Immature natural killer cell (primary cell): ENCODE data around the gene EPB41L2. TPM values are rescaled to one million over a fixed set of nuclear protein-coding genes. Genes with fewer than 3 reads are reported as not detected.

Source experiments
- DNase-seq, 3 donors: peaks; one replicate each; pipeline ENCODE4 v3.0.0; 2022; ENCODE audit warnings: mixed read lengths in 1 of 3
- H3K27ac Mint-ChIP-seq, 6 donors: one replicate each; pipeline ENCODE4 v1.8.0; 2020; ENCODE audit warnings: mixed read lengths in 6 of 6, mild to moderate bottlenecking in 5 of 6, inconsistent platforms in 4 of 6, moderate library complexity in 3 of 6
- H3K27me3 Mint-ChIP-seq, 3 donors: one replicate each; pipeline ENCODE4 v1.8.0; 2020 to 2021; ENCODE audit warnings: low read depth in 3 of 3, mild to moderate bottlenecking in 3 of 3, mixed read lengths in 3 of 3, moderate library complexity in 3 of 3, inconsistent platforms in 1 of 3
- H3K36me3 Mint-ChIP-seq, 3 donors: one replicate each; pipeline ENCODE4 v1.8.0; 2020; ENCODE audit warnings: mixed read lengths in 3 of 3, inconsistent platforms in 2 of 3, mild to moderate bottlenecking in 2 of 3
- H3K4me1 Mint-ChIP-seq, 2 donors: one replicate each; pipeline ENCODE4 v1.8.0; 2020; ENCODE audit warnings: inconsistent platforms in 2 of 2, mild to moderate bottlenecking in 2 of 2, mixed read lengths in 2 of 2, moderate library complexity in 1 of 2
- H3K4me3 Mint-ChIP-seq, 5 donors: one replicate each; pipeline ENCODE4 v1.8.0; 2020; ENCODE audit warnings: mild to moderate bottlenecking in 5 of 5, mixed read lengths in 5 of 5, inconsistent platforms in 3 of 5, moderate library complexity in 3 of 5
- H3K9me3 Mint-ChIP-seq, 6 donors: one replicate each; pipeline ENCODE4 v1.8.0; 2020; ENCODE audit warnings: mild to moderate bottlenecking in 6 of 6, mixed read lengths in 6 of 6, inconsistent platforms in 4 of 6, moderate library complexity in 3 of 6
- polyA plus RNA-seq, 3 donors: library from polyadenylated mRNA; unstranded; fragments of 300-500 nt; fragmentation: Illumina TruSeq; gene quantifications; one replicate each; pipeline ENCODE4 v1.2.3, GENCODE V29; 2021

The EPB41L2 gene
- polyA plus RNA-seq, 3 donors from 2014 or later, result 0.81 to 1.3 TPM; not detected in 1

- Mint-ChIP-seq H3K4me1 (no peaks in the 10 kb centered on the region), H3K27ac (no peak overlapping the region), H3K9me3 (peaks cover 0 to 6% (median 0%) of the 10 kb centered on the region in 6 donors), H3K4me3 (no peak overlapping the region), H3K27me3 (peaks cover 0 to 7% (median 6%) of the 10 kb centered on the region in 3 donors), H3K36me3 (peaks cover 0 to 3% (median 0%) of the 10 kb centered on the region in 3 donors)
- DNase-seq, result no peak
Measured at GRCh38 chr6:130982135-130982534, 80.9 kb downstream of the EPB41L2 start.

DNA sequence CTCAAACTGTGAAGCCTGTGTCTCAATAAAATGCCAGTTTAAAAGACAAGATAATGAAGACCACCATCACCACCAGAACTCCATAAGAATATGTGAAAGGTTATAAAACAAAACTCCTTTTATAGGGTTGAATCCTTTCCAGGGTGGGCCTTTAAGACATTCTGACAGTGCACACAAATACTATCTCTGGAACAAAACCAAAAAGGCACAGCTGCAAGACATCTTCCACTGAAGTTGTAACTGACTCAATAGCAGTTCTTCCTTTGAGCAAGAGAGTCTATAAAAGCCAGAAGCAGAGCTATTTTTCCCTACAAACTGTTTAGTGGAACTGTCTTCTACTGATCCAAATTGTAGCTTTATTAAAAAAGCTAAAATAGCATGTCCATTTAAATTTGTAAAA lies 81.6 kb downstream of the EPB41L2 start:
- Mint-ChIP-seq H3K4me3 (no peak overlapping the region), H3K9me3 (peaks cover 0 to 6% (median 0%) of the 10 kb centered on the region in 6 donors), H3K27ac (no peak overlapping the region), H3K4me1 (no peaks in the 10 kb centered on the region), H3K36me3 (peaks cover 0 to 3% (median 0%) of the 10 kb centered on the region in 3 donors), H3K27me3 (peaks cover 0 to 7% (median 6%) of the 10 kb centered on the region in 3 donors)
- no peak for DNase-seq

DNA sequence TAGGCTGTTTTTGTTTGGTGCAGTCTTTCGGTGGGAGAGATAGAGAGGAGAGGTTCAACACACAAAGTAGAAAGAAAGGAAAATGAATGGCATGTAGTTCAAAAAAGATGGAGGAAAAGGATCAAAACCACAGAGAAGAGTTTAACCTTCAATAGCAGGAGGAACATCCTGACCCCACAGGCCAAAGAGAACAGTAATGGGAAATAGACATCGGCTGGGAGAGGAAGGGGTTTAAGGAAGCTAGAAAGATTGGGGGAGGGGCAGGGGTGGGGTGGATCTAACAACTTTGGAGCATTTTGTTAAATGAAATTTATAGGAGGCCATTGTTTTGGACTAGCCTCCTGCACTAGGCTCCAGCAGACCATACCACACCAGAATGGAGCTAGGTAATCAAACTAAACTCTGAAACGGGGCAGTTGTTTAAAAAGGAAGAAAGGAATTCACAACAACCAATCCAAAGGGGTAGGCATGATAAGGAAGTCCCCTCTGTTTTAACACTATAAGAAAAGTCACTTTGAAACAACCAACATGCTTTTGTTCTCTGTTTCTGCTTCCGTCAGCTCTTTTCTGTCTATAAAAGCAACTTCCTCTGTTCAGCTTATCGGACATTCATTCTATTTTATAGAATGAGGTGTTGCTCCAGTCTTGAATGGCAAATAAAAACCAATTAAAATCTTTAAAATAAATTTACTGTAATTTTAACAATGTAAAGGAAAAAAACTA lies 82.6 kb downstream of the EPB41L2 start:
- Mint-ChIP-seq H3K4me3 (no peak overlapping the region), H3K27me3 (peaks cover 0 to 8% (median 6%) of the 10 kb centered on the region in 3 donors), H3K36me3 (no peaks in the 10 kb centered on the region), H3K4me1 (no peaks in the 10 kb centered on the region), H3K27ac (no peak overlapping the region), H3K9me3 (peaks cover 0 to 6% (median 0%) of the 10 kb centered on the region in 6 donors)
- no peak for DNase-seq

DNA sequence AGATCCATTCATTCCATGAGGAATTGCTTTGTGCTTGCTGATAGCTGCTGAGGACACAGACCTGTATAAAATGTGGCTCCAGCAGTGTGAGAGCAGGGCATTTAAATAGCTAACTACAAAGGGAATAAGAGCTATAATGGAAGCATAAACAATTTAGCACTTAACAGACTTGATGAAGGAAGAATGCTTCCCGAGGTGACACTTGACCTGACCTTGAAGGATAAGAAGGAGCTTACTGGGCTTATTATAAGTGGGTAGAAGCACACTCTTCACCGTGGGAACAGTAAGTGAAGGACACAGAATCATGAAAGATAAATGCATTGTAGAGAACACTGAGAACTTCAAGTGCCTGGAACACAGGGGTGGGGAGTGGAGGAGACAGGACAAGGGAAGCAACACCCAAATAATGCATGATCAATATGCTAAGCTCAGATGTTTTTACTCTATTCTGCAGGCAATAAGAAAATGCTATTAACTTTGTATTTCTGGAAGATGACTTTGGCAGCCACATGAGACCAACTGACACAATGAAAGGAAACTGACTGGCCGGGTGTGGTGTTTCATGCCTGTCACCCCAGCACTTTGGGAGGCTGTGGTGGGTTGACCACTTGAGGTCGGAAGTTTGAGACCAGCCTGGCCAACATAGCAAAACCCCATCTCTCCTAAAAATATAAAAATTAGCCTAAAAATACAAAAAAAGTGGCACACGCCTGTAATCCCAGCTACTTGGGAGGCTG lies 84.2 kb downstream of the EPB41L2 start:
- Mint-ChIP-seq H3K27ac (no peak overlapping the region), H3K4me1 (no peaks in the 10 kb centered on the region)

DNA sequence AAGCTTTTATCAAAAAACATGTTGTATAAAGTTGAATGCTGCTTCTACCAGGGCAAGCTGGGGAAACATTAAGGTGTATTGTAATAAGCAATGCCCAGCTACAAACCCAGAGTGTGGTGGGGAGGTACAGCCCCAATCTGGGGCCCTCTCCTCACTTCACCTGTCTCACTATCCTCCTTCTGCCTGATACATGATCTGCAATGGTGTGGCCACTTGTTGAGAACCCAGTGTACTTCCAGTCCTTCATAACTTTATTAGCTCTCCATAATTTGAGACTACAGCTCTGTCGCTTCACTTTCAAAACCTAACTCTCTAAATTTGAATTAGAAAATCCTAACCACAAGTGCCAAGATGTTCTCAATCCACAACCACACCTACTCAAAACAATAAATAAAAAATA lies 84.9 kb downstream of the EPB41L2 start:
- no peaks in the 10 kb centered on the region for H3K9me3 Mint-ChIP-seq
- H3K36me3 Mint-ChIP-seq, result no peaks in the 10 kb centered on the region
- no peaks in the 10 kb centered on the region for H3K4me1 Mint-ChIP-seq
- peaks cover 0 to 9% (median 6%) of the 10 kb centered on the region in 3 donors for H3K27me3 Mint-ChIP-seq
- no peak overlapping the region for H3K4me3 Mint-ChIP-seq
- no peak overlapping the region for H3K27ac Mint-ChIP-seq
- no peak for DNase-seq

More for the DNA sequence above, 84.2 kb downstream of the EPB41L2 start:
- Mint-ChIP-seq H3K27me3 (peaks cover 0 to 9% (median 6%) of the 10 kb centered on the region in 3 donors), H3K9me3 (no peaks in the 10 kb centered on the region), H3K4me3 (no peak overlapping the region), H3K36me3 (no peaks in the 10 kb centered on the region)
- DNase-seq, result no peak

DNA sequence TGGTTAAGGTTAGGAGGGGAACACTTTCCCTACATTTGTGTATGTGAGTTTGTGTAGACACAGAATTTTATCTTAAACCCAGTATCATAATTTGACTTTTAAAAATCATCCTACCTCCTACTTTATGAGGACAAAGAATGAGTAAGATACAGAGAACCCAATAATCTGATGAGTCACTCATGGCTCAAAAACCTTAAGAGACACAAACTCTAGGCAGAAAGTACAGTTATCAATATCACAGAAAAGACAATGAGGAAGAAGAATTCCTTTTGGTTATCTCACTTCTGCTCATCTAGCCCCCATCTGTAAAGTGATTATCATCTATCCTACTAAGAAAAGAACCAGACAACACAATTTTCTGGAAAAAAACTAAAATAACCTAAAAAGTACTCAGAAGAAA lies 87.7 kb downstream of the EPB41L2 start:
- Mint-ChIP-seq H3K36me3 (no peaks in the 10 kb centered on the region), H3K4me3 (no peak overlapping the region), H3K27ac (no peak overlapping the region), H3K27me3 (peaks cover 0 to 9% (median 9%) of the 10 kb centered on the region in 3 donors), H3K4me1 (no peaks in the 10 kb centered on the region), H3K9me3 (no peaks in the 10 kb centered on the region)
- no peak for DNase-seq

GRCh38 chr6:130973521-130974277 lies 89.3 kb downstream of the EPB41L2 start:
- no peaks in the 10 kb centered on the region for H3K4me1 Mint-ChIP-seq
- H3K27ac Mint-ChIP-seq, result no peak overlapping the region
- peaks cover 3 to 12% (median 5%) of the 10 kb centered on the region in 3 donors for H3K27me3 Mint-ChIP-seq
- no peak overlapping the region for H3K4me3 Mint-ChIP-seq
- H3K36me3 Mint-ChIP-seq, result no peaks in the 10 kb centered on the region
- no peaks in the 10 kb centered on the region for H3K9me3 Mint-ChIP-seq
- no peak for DNase-seq

DNA sequence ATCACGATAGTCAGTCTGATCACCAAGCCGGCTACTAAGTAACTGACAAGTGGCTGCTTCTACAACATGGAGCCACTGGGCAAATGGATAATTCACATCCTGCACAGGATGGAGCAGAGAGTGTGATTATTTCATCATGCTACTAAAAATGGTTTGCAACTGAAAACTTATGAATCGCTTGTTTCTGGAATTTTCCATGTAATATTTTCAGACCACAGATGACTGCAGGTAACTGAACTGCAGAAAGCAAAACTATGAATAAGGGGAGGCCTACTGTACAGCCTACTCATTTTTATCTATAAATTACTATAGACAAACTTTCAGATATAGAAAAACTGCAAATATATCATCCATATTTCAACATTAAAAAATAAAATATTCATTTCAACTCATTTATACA lies 91.5 kb downstream of the EPB41L2 start:
- Mint-ChIP-seq H3K9me3 (no peaks in the 10 kb centered on the region), H3K36me3 (no peaks in the 10 kb centered on the region), H3K27me3 (peaks cover 3 to 10% (median 4%) of the 10 kb centered on the region in 3 donors), H3K27ac (no peak overlapping the region), H3K4me1 (no peaks in the 10 kb centered on the region), H3K4me3 (no peak overlapping the region)
- no peak for DNase-seq

DNA sequence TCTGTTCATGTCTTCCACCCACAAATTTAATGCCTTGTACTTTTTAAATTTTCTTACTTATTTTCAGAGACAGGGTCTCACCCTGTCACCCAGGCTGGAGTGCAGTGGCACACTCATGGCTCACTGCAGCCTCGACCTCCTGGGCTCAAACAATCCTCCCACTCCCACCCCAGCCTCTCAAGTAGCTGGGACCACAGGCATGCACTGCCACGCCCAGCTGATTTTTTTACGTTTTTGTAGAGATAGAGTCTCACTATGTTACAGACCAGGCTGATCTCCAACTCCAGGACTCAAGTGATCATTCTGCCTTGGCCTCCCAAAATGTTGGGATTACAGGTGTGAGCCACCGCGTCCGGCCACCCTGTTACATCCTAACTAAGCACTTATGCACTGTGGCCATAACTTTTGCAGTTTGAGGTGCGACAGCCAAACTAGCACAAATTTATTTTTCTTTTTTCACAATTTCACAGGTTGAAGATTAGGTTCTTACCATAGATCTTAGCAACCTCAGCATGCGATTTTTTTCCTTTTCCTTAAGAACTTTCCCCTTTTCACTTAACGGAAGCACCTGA lies 92.1 kb downstream of the EPB41L2 start:
- Mint-ChIP-seq H3K27ac (no peak overlapping the region), H3K4me3 (no peak overlapping the region), H3K36me3 (no peaks in the 10 kb centered on the region), H3K27me3 (peaks cover 3 to 8% (median 4%) of the 10 kb centered on the region in 3 donors), H3K4me1 (no peaks in the 10 kb centered on the region), H3K9me3 (no peaks in the 10 kb centered on the region)
- no peak for DNase-seq

DNA sequence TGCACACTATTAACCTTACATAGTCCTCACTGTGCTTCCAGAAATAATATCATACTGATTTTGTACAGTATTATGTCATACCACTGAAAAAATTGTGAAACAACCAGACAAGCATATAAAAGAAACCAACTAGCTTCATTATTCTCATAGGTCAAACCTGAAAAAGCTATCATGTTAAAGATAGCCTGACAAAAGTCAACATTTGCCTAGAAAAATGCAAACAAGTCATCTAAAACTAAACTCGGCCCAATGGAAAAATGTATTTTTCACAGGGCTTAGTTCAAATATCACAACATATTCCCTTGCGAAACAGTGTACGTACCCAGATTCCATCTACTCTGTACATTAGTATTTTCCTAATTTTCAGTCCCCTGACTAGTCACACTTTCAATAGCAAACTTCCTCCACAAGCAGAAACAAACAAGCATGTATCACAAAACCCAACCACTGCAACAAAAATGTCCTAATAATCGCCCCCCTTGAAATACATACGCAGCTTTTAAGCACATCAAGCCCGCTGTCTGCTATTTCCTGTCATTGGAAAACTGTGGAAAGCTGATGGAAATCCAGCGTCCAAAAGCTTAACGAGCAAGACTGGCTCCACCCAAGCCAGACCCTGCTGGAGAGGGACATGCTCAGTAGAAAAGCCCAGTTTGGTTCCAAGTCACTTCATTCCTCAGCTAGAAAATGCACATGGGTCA lies 93.1 kb downstream of the EPB41L2 start:
- no peak for DNase-seq
- Mint-ChIP-seq H3K27me3 (peaks cover 3 to 8% (median 4%) of the 10 kb centered on the region in 3 donors), H3K4me3 (no peak overlapping the region), H3K4me1 (no peaks in the 10 kb centered on the region), H3K36me3 (no peaks in the 10 kb centered on the region), H3K27ac (no peak overlapping the region), H3K9me3 (no peaks in the 10 kb centered on the region)

DNA sequence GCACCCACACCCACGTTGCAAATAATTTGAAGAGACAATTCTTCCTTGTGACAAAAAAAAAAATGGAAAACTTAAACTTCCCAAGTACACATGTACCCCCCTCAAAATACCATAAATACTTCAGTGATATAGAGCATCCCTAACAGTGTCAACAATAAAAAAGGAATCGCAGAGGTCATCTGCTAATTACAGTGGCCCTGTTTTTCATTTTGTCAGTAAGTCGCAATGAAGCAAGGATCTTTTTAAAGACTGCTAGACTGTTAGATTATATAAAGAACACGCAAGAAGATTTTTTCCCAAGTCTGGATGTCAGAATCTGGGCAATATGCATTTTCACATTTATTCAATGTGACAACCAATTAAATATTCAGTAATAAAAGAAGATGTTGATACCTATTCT lies 93.9 kb downstream of the EPB41L2 start:
- H3K4me3 Mint-ChIP-seq, result no peak overlapping the region
- no peak for DNase-seq
- H3K27me3 Mint-ChIP-seq, result peaks cover 3 to 8% (median 4%) of the 10 kb centered on the region in 3 donors
- no peak overlapping the region for H3K27ac Mint-ChIP-seq
- H3K4me1 Mint-ChIP-seq, result no peaks in the 10 kb centered on the region
- no peaks in the 10 kb centered on the region for H3K36me3 Mint-ChIP-seq
- H3K9me3 Mint-ChIP-seq, result no peaks in the 10 kb centered on the region

- no peaks in the 10 kb centered on the region for H3K4me1 Mint-ChIP-seq
- H3K36me3 Mint-ChIP-seq, result no peaks in the 10 kb centered on the region
- no peak overlapping the region for H3K27ac Mint-ChIP-seq
- H3K27me3 Mint-ChIP-seq, result peaks cover 3 to 5% (median 4%) of the 10 kb centered on the region in 3 donors
- no peak overlapping the region for H3K4me3 Mint-ChIP-seq
- no peaks in the 10 kb centered on the region for H3K9me3 Mint-ChIP-seq
- no peak for DNase-seq
Measured at GRCh38 chr6:130968476-130968875, 94.6 kb downstream of the EPB41L2 start.
